VCaP (cell line): ENCODE measurements around the gene KATNIP.

ENCODE experiments used
- H3K27ac ChIP-seq: fragments of 450-650 bp; 2 replicates; pipeline ENCODE4 v1.5.1; 2017
- CTCF ChIP-seq: fragments of 450-650 bp; conservative IDR thresholded peaks from 2 replicates; pipeline ENCODE4 v1.5.1; 2017; ENCODE audit warnings: mild to moderate bottlenecking, moderate library complexity

Gene KATNIP

GRCh38 chr16:27522173-27522707 lies 27.7 kb upstream of the KATNIP start:
- TF ChIP-seq CTCF = no peak
- H3K27ac ChIP-seq = no peak overlapping the region

- no peak for TF ChIP-seq CTCF
- no peak overlapping the region; the same call in 1 of the 2 replicates for H3K27ac ChIP-seq
Observed at GRCh38 chr16:27526180-27526579, 23.8 kb upstream of the KATNIP start.

- H3K27ac ChIP-seq = peak overlapping the region; percentile 73
Observed at GRCh38 chr16:27528294-27528693, 21.6 kb upstream of the KATNIP start.

GRCh38 chr16:27529962-27530361 lies 20.0 kb upstream of the KATNIP start:
- TF ChIP-seq CTCF = no peak
- peak overlapping the region; percentile 73 for H3K27ac ChIP-seq

More at GRCh38 chr16:27528294-27528693, 21.6 kb upstream of the KATNIP start:
- no peak for TF ChIP-seq CTCF

GRCh38 chr16:27531186-27531585 lies 18.8 kb upstream of the KATNIP start:
- TF ChIP-seq CTCF = no peak
- H3K27ac ChIP-seq = peak overlapping the region; percentile 73; the same call in 1 of the 2 replicates

GRCh38 chr16:27531826-27532800 lies 17.8 kb upstream of the KATNIP start:
- no peak for TF ChIP-seq CTCF
- H3K27ac ChIP-seq = peak overlapping the region; percentile 73; the same call in 1 of the 2 replicates

GRCh38 chr16:27534256-27534655 lies 15.7 kb upstream of the KATNIP start:
- no peak overlapping the region for H3K27ac ChIP-seq
- no peak for TF ChIP-seq CTCF
